Mesenteric fat pad (tissue), 1 donor: ENCODE measurements around the gene GNA14. TPM values are rescaled to one million over a fixed set of nuclear protein-coding genes. Genes with fewer than 3 reads are reported as not detected.
"Not testable (repeated sequence)": the region's sequence is repeated elsewhere in the genome, so short reads cannot be mapped to it uniquely, and the experiment has no call there.

Experiments
- DNase-seq: peaks from one replicate; pipeline ENCODE4 v3.0.0-alpha.2; 2020; ENCODE audit warnings: low spot score
- total RNA-seq: library from RNA; stranded (reverse); fragmentation: NEBNext Ultra II Directional; extraction: Animal tissue kit (Norgen Biotek cat#: 25700); gene quantifications from one replicate; pipeline ENCODE4 v1.2.1, GENCODE V29; 2021
- donor health status: DM: yes; HTN: yes; CAD: no.

Gene GNA14
- total RNA-seq, 1 donor from 2014 or later, result 4.8 TPM

DNA sequence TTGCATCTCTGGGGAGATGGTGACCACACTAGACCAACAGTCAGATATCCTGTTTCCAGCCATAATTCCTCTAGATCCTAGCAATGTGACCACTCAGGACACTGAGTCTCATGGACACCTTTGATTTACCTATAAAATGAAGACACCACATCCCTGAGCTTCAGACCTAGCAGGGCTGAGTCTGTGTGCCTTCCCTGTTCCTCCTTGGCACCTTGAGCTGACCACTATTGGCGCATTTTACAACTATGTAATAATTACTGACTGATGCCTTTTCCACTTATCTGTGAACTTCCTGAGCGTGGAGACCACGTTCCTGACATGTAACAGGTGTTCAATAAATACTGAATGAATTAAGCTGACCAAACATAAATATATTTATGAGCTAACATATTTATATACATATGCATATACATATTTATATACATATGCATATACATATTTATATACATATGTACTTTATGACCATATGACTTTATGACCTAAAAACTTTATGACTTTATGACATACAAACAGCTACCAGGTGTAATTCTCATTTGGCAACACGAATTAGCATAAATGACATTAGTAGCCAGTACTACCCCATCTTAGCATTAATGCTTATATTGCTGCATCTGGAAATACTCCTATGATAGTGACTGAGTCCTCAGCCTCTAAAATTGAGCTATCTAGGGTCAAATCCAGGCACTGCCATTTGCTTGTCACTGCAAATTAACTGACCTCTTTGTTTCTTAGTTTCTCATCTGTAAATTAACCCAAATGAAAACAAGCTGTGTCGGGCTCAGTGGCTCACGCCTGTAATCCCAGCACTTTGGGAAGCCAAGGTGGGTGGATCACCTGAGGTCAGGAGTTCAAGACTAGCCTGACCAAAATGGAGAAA lies 150.6 kb downstream of the GNA14 start:
- no peak for DNase-seq

- no peak for DNase-seq
These were observed 152.1 kb downstream of the GNA14 start for GRCh38 chr9:77495834-77496671.

DNA sequence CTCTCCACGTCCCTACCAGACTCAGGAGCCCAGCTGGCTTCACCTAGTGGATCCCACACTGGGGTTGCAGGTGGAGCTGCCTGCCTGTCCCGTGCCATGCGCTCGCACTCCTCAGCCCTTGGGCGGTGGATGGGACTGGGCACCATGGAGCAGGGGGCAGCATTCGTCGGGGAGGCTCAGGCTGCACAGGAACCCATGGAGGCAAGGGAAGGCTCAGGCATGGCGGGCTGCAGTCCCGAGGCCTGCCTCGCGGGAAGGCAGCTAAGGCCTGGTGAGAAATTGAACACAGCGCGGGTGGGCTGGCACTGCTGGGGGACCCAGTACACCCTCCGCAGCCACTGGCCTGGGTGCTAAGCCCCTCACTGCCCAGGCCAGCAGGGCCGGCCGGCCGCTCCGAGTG lies 157.8 kb downstream of the GNA14 start:
- DNase-seq, result not testable (repeated sequence)

- DNase-seq, result not testable (repeated sequence)
These were observed 158.5 kb downstream of the GNA14 start for GRCh38 chr9:77489405-77490163.

- no peak for DNase-seq
These were observed 159.5 kb downstream of the GNA14 start for GRCh38 chr9:77488439-77489126.

GRCh38 chr9:77486968-77487367 lies 161.2 kb downstream of the GNA14 start:
- no peak for DNase-seq

DNA sequence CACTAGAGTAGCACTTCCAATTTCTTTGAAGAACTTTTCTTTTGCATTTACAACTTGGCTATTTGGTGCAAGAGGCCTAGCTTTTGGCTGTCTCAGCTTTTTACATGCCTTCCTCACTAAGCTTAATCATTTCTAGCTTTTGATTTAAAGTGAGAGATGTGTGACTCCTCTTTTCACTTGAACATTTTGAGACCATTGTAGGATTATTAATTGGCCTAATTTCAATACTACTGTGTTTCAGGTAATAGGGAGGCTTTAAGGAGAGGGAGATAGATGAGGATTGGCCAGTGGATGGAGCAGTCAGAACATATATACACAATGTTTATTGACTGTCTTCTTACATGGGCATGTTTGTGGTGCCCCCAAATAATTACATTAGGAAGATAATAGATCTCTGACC lies 161.7 kb downstream of the GNA14 start:
- DNase-seq, result no peak

DNA sequence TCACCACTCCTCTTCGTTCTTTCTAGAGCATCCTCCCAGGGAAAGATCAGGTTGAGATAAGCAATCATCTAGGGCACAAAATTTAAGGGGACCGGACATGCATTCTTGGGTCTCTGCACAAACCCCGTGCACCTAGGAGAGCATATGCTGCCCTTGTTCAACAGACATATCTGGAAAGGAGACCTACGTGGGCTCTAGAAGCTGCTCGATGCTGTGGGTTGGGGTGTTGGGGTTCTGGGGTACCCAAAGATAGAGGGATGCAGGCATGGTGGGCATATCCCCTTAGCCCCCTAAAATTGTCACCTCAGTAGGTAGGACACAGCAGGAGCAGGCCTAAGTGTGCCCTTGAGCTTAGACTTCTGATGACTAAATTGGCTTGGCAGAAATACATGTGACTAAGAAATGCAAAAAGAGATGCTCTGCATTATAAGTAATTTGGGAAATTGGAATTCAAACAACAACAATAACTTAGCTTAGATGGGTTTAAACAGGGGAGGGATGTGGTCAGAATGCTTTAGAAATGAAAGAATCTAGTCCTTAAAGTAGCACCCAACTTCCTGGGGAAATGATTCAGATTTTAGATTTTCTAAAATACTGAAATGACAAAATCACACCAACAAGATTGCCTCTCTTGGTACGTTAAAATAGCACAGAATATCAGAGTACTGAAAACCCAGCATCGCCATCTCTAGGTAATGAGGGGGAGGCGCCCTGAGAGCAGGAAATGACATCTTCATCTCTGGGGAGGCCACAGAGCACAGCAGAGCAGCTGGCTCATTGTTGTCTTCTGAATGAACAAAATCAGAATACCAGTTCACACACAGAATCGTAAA lies 172.3 kb downstream of the GNA14 start:
- no peak for DNase-seq

- DNase-seq, result no peak
These were observed 173.2 kb downstream of the GNA14 start for GRCh38 chr9:77474936-77475335.

GRCh38 chr9:77472646-77473045 lies 175.5 kb downstream of the GNA14 start:
- DNase-seq, result no peak

DNA sequence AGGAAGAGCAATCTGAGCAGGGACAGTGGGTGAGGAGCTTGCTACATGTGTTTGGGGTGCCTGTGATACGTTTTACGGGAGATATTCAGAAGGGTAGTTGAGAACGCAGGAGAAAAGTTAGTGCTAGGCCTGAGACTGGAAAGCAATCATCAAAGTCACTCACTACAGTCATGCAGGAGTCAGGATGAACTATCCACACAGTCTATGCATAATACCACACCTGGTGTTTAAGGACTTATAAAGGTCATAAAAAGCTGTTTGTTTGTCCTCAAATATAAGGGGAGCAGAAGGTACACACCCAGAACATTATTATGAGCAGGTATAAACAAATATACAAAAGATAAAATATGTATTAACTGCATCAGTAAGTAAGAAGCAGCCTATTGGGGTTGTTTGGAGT lies 176.6 kb downstream of the GNA14 start:
- DNase-seq, result no peak

DNA sequence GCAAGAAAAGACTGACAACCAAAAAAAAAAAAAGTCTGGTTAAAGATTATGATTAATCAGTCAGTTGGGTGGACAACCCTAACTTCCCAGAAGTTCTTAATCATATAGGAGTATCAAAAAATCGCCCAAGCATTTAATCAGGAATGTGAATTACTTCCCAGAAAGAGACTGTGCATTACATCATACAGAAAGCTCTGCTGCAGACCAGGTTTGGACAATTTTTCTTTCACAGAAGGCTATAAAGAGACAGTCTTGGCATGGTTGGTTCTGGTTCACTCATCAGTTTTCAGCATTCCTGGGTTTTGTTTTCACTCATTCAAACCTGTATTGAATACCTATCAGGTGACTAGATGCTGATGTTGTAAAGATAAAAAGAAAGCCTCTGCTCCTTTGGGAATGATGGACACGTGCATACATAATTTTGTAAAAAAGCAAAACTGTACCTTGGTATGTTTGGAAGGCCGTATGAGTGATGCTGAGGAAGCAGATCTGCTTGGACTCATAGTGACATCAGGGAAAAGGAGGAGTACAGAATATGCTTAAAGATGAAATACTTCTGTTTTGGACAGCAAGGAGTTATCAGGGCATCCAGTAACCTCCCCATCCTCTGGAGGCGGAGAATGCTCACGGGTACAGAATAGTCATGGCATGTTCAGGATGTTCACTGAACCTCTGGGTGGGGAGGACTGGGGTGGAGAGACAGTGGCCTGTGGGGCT lies 178.4 kb downstream of the GNA14 start:
- no peak for DNase-seq

- no peak for DNase-seq
These were observed 183.5 kb downstream of the GNA14 start for GRCh38 chr9:77464661-77465060.

- no peak for DNase-seq
These were observed 185.0 kb downstream of the GNA14 start for GRCh38 chr9:77463151-77463550.

- DNase-seq, result no peak
These were observed 186.1 kb downstream of the GNA14 start for GRCh38 chr9:77462066-77462465.

- no peak for DNase-seq
These were observed 187.2 kb downstream of the GNA14 start for GRCh38 chr9:77460938-77461337.

DNA sequence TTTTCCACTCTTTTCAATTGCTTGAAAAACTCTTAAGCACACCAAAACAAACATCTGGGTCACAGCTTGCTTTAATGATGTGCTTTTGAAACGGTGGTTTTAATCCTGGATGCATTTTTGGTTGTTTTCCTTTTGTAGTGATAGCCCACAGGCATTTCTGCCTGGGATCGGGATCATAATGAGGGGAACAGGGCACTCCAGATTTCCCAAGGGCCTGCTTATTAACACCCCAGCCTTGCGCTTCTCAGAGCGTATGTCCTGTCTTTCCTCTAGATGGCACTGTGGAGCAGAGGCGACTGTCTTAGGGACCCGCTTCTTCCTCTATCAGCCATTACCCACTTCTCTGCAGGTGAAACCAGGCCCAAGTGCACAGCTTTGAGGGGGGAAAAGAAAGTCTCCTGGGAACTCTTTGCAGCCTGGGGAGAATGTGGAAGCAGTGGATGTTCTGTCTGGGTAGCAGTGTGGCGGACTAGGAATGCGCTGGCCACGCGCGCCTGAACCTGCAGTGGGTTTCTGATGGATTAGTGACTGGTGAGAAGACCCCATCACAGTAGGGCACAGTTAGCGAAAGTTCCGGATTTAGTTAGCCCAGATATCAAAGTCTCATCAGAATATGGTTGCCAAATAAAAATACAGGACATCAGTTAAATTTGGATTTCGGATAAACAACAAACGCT lies 190.1 kb downstream of the GNA14 start:
- no peak for DNase-seq

DNA sequence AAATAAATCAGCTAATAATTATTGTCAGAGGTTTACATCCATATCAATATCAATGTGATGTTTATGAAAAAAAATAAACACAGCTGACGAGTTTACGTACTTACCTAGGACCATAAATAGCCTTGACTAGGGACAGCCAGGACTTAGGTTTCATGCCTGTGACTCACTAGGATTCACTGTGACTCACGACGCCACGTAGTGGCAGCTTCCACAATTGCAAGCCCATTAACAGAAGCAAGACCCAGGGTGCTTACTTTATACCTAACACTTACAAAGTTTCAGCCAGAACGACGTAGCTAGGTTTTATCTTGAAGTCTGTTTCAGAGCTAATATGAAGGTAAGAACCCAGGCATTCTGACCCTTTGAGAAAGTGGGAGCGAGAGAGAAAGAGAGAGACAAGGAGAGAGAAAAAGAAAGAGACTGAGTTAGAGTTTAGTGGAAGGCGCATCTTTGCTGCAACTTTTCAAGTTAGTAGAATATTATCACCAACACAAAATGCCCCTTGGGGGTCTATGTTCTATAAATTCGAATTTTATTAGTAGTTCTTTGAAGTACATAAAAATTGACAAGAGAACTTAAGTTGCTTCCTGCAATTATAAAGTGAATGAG lies 191.2 kb downstream of the GNA14 start:
- no peak for DNase-seq
